ENCODE measurements around the gene GSTO2. TPM values are rescaled to one million over a fixed set of nuclear protein-coding genes. Genes with fewer than 3 reads are reported as not detected.
A peak's percentile ranks its signal among the peaks of the same experiment; 100 is the strongest.

Gene GSTO2
- total and polyA plus RNA-seq, 11 donors, result 0.46 to 1.9 (median 0.88) TPM

DNA sequence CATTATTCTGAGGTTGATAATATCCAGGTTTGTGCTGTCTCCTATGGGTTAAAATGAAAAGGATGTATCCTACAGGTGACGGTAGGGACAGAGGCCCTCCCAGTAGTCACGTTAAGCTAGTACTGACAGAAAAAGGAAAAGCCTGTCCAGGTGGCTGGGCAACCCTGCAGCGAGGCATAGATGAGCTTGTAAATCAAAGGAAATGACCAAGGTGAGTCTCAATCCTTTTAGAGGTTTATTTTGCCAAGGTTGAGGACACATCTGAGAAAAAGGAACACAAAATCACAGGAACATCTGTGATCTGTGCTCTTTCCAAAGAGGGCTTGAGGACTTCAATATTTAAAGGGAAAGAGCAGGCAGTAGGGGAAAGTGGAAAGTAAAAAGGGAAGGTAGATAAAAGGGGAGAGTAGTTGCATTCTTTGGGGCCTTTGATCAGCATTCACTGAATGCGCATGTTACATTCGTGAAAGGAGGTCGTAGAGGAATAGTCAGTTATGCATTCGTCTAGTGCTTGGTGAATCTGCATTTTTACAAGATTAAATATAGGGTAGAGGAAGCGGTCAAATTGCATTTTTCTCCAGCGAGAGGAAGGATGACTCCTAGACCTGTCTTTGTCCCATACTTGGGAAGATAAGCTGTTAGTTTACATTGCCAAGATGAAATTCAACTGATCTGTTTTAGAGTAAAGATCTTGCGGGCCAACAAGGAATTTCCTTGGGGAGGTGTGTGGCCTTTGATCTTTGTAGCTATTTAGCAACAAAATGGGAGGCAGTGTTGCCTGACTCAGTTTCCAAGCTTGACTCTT, 15.2 kb upstream of the GSTO2 start:
- intact Hi-C loops (cut with DNase I), result loop anchor here in 3 of 10 donors (1.0 to 10.0 kb wide), 5 partner anchors 21 to 132 kb away; partner anchors contain the start of genes CFAP43 (in 2 of the 3) and SFR1 (in 2 of the 3)
- Histone ChIP-seq H3K36me3 (peaks cover 0 to 27% (median 17%) of the 10 kb centered on the region in 9 donors), H3K9me3 (no peaks in the 10 kb centered on the region), H3K4me1 (peaks cover 3 to 41% (median 26%) of the 10 kb centered on the region in 12 donors), H3K27ac (peak overlapping the region; percentile 96 to 100 (median 98)), H3K27me3 (no peaks in the 10 kb centered on the region), H3K4me3 (peak overlapping the region; percentile 76 to 98 (median 86))
- ATAC-seq, result no peak
- WGBS, 4 donors, result 84 to 87% (median 86%) methylated on average over 10 of the region's 10 CpGs
- TF ChIP-seq, protein P1, sequence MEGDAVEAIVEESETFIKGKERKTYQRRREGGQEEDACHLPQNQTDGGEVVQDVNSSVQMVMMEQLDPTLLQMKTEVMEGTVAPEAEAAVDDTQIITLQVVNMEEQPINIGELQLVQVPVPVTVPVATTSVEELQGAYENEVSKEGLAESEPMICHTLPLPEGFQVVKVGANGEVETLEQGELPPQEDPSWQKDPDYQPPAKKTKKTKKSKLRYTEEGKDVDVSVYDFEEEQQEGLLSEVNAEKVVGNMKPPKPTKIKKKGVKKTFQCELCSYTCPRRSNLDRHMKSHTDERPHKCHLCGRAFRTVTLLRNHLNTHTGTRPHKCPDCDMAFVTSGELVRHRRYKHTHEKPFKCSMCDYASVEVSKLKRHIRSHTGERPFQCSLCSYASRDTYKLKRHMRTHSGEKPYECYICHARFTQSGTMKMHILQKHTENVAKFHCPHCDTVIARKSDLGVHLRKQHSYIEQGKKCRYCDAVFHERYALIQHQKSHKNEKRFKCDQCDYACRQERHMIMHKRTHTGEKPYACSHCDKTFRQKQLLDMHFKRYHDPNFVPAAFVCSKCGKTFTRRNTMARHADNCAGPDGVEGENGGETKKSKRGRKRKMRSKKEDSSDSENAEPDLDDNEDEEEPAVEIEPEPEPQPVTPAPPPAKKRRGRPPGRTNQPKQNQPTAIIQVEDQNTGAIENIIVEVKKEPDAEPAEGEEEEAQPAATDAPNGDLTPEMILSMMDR (IDR thresholded peaks at IDR 0.05), result no peak
- no peak for TF ChIP-seq POLR2A (IDR thresholded peaks at IDR 0.05)
- DNase-seq, result no peak

DNA sequence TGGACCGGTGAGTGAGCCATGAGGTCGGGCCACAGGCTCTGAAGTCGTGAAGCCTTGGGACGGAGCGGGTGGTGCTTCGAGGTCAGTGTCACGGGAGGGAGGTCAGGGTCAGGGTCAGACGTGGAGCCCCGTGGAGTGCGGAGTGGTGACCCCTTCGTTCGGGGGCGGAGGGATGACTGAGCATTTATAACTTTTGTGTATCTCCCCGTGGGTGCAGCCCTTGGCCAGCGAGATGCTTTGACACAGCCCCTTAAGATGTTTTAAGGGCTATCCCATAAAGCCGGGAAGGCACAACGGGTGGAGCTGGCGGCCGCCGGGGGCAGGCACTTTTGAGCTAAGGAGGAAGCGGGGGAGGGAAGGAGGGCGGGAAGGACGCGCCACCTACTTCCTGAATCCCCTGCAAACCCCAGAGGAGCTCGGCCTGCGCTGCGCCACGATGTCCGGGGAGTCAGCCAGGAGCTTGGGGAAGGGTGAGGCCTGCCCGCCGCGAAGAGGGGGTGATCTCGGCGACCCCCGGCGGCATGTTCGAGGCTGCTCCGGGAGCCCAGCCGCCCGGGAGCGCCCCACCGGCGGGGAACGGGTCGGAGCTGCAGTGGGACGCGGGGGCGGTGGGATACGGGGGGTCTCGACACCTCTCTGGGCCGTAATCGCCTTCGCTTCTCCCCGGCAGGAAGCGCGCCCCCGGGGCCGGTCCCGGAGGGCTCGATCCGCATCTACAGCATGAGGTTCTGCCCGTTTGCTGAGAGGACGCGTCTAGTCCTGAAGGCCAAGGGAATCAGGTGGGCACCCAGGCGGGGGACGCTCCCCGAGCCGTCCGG, 14.3 kb upstream of the GSTO2 start, which contains the start of gene GSTO1:
Gene GSTO1, plus strand, starts transcription at position 400 of the 818 bp plus-strand sequence. Its CDS starts 37 bp downstream, at position 437.
- peak within 1 kb of the TSS; percentile 76 to 98 (median 86) for H3K4me3 ChIP-seq
- TF ChIP-seq, protein P1 (IDR thresholded peaks at IDR 0.05), result peak in 2 of 12 donors; percentile 2 to 10
- peak in 1 of 2 donors; percentile 77 for TF ChIP-seq POLR2A (IDR thresholded peaks at IDR 0.05)
- H3K36me3 ChIP-seq, result peaks cover 0 to 36% (median 26%) of the 10 kb centered on the region in 9 donors
- no peaks in the 10 kb centered on the region for H3K9me3 ChIP-seq
- intact Hi-C loops (cut with DNase I), result loop anchor here in 3 of 10 donors (1.0 to 10.0 kb wide), 4 partner anchors 22 to 132 kb away; partner anchors contain the start of genes CFAP43 (in 2 of the 3) and SFR1 (in 2 of the 3)
- 1% methylated on average over 54 to 69 of the region's 69 CpGs for WGBS, 4 donors
- peak within 1 kb of the TSS; percentile 96 to 100 (median 98) for H3K27ac ChIP-seq
- H3K4me1 ChIP-seq, result peaks cover 3 to 50% (median 33%) of the 10 kb centered on the region in 12 donors
- no peaks in the 10 kb centered on the region for H3K27me3 ChIP-seq
- DNase-seq (peak; percentile 87 to 92 (median 89)), ATAC-seq (peak; percentile 82 to 93 (median 91))

DNA sequence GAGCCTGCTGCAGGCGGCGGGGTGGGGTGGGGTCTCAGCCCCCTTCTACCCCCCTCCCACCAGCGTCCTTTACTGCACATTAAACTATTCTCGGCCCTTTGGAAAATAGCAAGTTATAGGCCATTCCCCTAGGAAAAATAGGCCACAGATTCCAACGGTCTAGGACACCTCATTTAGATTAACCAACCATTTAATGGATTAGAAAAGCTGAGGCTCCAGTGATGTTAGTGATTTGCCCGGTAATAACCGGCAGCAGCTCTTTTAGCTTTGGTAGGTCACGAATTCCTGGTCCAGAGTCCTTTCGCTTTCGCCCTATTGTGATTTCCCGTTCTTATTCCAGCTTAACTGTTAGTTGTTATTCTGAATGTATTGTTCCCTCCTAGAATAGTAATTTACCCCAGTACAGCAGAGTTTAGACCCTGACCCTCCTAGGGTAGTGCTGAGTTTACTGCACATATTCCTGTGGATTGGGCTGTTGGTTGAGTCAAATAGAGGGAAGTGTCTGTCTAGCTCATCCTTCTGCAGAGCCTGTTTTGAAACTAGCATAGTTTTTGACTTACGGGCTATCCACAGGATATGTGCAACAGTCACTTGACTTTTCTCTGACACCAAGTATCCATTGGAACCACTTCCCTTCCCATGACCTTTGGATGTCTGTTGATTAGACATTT, 13.5 kb upstream of the GSTO2 start:
- intact Hi-C loops (cut with DNase I), result loop anchor here in 2 of 10 donors (2.0 to 10.0 kb wide), 2 partner anchors 23 to 131 kb away; partner anchors contain the start of genes CFAP43 (in 1 of the 2) and SFR1 (in 1 of the 2)
- ATAC-seq, result peak; percentile 29 to 69 (median 55)

More for the DNA sequence above, 13.5 kb upstream of the GSTO2 start:
- no peaks in the 10 kb centered on the region for H3K27me3 ChIP-seq
- peaks cover 0 to 43% (median 33%) of the 10 kb centered on the region in 9 donors for H3K36me3 ChIP-seq
- peak in 1 of 5 donors; percentile 18 for DNase-seq
- peak in 1 of 2 donors; percentile 25 for TF ChIP-seq POLR2A (IDR thresholded peaks at IDR 0.05)
- TF ChIP-seq, protein P1 (IDR thresholded peaks at IDR 0.05), result no peak
- H3K4me3 ChIP-seq, result peak overlapping the region; percentile 76 to 98 (median 86)
- 0% methylated on average over 12 of the region's 12 CpGs for WGBS, 4 donors
- no peaks in the 10 kb centered on the region for H3K9me3 ChIP-seq
- H3K27ac ChIP-seq, result peak overlapping the region; percentile 96 to 100 (median 98)
- peaks cover 3 to 57% (median 41%) of the 10 kb centered on the region in 12 donors for H3K4me1 ChIP-seq
